C4-2B (cell line): ENCODE data around the gene SLC6A7.

Experiments used
- ZFX ChIP-seq: fragments of 450-650 bp; IDR thresholded peaks from 2 replicates; pipeline ENCODE4 v1.6.1; 2017
- TF ChIP-seq, protein P1 (sequence below): fragments of 450-650 bp; conservative IDR thresholded peaks from 2 replicates; pipeline ENCODE4 v1.5.1; 2017; ENCODE audit warnings: mild to moderate bottlenecking

DNA sequence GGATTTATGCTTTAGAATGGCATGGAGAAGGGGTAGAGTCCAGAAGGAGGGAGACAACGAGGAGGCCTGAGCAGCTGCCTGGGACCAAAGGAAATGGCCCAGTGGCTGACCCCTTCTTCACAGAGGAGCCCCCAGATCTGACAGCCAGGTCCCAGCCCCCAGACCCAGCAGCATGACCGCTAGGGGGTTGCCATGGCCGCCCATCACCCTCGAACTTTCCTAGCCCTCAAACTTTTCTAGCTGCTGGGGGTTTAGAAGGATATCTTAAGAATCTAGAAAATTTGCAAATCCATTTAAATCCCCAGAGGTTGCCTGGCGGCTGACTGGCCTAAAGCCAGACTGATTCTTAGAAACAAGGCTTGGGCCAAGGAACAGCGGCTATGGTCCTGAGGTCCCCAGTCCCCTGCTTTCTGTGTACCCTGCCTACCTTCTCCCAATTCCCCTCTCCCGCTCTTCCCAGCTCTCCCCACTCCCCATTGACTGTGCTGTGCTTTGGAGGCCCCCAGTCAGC, 35.2 kb upstream of the SLC6A7 start:
- TF ChIP-seq, protein P1, sequence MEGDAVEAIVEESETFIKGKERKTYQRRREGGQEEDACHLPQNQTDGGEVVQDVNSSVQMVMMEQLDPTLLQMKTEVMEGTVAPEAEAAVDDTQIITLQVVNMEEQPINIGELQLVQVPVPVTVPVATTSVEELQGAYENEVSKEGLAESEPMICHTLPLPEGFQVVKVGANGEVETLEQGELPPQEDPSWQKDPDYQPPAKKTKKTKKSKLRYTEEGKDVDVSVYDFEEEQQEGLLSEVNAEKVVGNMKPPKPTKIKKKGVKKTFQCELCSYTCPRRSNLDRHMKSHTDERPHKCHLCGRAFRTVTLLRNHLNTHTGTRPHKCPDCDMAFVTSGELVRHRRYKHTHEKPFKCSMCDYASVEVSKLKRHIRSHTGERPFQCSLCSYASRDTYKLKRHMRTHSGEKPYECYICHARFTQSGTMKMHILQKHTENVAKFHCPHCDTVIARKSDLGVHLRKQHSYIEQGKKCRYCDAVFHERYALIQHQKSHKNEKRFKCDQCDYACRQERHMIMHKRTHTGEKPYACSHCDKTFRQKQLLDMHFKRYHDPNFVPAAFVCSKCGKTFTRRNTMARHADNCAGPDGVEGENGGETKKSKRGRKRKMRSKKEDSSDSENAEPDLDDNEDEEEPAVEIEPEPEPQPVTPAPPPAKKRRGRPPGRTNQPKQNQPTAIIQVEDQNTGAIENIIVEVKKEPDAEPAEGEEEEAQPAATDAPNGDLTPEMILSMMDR, result no peak
- no peak for TF ChIP-seq ZFX
